Neuron (in vitro differentiated cells): ENCODE results near the gene CES5A.

Source experiments
- H2AFZ ChIP-seq: one replicate; pipeline ENCODE4 v1.6.1; 2013; ENCODE audit warnings: low read depth, mild to moderate bottlenecking, inconsistent platforms, low read length, moderate library complexity
- H3K27me3 ChIP-seq: one replicate; pipeline ENCODE4 v1.6.1; 2013; ENCODE audit warnings: low read length; ENCODE audit not compliant: insufficient read depth
- H3K36me3 ChIP-seq: one replicate; pipeline ENCODE4 v1.6.1; 2013; ENCODE audit warnings: low read length; ENCODE audit not compliant: insufficient read depth
- H3K4me1 ChIP-seq: one replicate; pipeline ENCODE4 v1.6.1; 2013; ENCODE audit warnings: low read length; ENCODE audit not compliant: insufficient read depth
- H3K4me3 ChIP-seq: 2 replicates; pipeline ENCODE4 v1.5.1; 2013; ENCODE audit warnings: mild to moderate bottlenecking, low read length, moderate library complexity
- H3K9me3 ChIP-seq: one replicate; pipeline ENCODE4 v1.6.1; 2013; ENCODE audit warnings: low read length

The CES5A gene

DNA sequence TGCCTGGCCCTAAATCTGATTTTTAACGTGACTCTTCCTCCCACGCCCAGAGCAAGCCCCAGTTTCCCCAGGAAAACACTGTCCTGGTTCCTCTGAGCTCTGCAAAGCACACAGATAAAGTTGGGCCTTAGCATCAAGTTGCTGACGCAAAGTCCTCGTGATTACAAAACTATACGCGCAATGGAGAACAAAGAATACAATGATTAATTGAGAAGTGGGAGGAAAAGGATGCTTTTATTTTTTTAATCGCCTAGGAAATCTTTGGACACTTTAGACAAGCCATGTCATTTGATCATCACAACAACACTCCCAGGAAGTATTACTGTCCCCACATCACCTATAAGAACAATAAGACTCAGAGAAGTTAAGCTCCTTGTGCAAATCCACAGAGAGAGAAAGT, 30.5 kb upstream of the CES5A start:
- no peak overlapping the region for H2AFZ ChIP-seq
- H3K4me1 ChIP-seq, result no peaks in the 10 kb centered on the region
- H3K36me3 ChIP-seq, result no peaks in the 10 kb centered on the region
- no peak overlapping the region for H3K4me3 ChIP-seq
- H3K27me3 ChIP-seq, result no peaks in the 10 kb centered on the region
- no peaks in the 10 kb centered on the region for H3K9me3 ChIP-seq

DNA sequence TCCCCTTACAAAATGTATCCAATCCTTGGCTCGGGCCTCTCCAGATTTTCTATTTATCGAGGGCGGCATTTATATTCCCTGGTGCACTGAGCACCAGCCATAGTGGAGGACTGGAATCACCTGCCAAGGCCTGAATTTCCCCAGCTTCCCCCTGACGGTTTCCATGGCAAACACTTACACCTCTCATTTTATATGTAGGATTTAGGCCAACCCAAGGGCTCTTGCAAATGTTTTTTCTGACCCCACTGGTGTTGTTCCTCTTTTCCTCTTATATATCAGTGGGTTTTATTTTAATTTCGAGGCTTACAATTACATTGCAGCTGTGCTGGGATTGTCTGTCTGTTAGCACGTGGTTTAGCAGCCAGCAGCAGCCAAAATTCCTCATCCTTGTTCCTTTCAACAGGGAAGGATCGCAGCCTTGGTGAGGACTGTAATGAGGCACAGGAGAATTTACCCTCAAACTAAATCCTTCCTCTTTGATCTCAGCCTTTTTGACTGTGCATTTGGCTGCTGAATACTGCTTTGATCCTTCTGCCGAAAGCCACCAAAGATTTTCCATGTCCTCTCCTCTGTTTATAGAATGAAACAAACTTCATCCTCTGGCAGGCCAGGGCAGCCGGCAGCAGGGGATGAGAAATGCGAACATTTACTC, 26.5 kb upstream of the CES5A start:
- Histone ChIP-seq H3K27me3 (no peaks in the 10 kb centered on the region), H3K4me1 (no peaks in the 10 kb centered on the region), H3K4me3 (no peak overlapping the region), H3K36me3 (no peaks in the 10 kb centered on the region), H3K9me3 (no peaks in the 10 kb centered on the region), H2AFZ (no peak overlapping the region)

DNA sequence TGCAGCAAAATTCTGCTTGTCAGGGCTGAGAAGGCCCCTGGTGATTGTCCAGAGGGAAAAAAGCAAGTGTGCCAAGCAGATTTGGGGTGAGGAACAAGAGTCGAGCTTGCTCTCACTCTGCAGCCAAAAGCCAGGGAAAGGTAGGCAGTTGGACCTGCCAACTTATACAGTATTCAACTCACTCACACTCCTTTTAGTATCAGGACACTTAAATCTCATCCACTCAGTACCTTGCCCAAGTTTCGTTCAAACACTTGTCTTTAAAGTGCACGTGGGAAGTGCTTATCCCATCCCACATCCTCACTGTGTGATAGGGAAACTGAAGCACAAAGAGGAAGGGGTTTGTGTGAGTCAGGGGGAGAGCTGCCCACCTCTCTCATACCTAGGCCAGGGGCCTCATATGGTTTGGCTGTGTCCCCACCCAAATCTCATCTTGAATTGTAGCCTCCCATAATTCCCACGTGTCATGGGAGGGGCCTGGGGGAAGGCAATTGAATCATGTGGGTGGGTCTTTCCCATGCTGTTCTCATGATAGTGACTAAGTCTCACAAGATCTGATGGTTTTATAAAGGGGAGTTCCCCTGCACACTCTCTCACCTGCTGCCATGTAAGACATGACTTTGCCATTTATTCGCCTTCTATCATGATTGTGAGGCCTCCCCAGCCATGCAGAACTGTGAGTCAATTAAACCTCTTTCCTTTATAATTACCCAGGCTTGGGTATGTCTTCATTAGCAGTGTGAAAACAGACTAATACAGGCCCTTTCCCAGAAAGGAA, 25.6 kb upstream of the CES5A start:
- Histone ChIP-seq H3K4me3 (no peak overlapping the region), H3K27me3 (no peaks in the 10 kb centered on the region), H2AFZ (no peak overlapping the region), H3K4me1 (no peaks in the 10 kb centered on the region), H3K36me3 (no peaks in the 10 kb centered on the region), H3K9me3 (no peaks in the 10 kb centered on the region)

DNA sequence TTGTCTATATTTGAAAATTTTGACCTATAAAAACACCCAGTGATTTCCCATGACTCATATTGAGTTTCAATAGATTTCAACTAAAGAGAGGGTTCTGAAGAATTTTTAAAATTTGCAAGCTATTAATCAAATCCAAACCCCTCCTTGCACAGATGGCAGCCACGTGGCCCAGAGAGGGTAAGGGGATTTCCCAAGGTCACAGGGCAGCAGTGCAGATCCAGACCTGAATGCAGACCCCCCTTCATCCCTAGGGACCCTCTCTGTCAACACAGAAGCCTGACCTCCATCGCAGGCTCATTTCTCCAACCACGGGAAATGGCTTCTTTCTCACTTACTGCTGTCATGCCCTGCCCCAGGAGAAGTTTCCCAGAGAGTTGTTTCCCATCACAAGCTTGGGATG, 24.7 kb upstream of the CES5A start:
- Histone ChIP-seq H3K36me3 (no peaks in the 10 kb centered on the region), H3K27me3 (no peaks in the 10 kb centered on the region), H3K4me1 (no peaks in the 10 kb centered on the region), H3K9me3 (no peaks in the 10 kb centered on the region), H3K4me3 (no peak overlapping the region), H2AFZ (no peak overlapping the region)

DNA sequence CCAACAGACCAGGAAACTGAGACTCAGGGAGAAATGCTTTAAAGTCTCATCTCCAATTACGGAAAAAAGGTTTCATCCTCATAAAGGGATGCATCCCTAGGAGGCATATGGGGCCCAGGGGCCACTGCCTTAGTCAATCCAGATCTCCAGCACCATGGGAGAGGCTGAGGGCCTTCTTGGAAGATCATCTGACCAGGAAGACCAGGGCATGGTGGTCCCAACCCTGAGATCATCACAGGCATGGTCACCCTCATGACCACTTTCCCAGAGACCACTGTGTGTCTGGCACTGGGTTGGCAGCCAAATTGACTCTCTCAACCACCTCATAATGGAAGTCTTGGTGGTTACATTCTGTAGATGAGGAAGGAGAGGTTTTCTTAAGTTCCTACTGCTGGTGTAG, 23.4 kb upstream of the CES5A start:
- H3K4me3 ChIP-seq, result no peak overlapping the region
- H2AFZ ChIP-seq, result no peak overlapping the region
- no peaks in the 10 kb centered on the region for H3K27me3 ChIP-seq
- H3K4me1 ChIP-seq, result no peaks in the 10 kb centered on the region
- no peaks in the 10 kb centered on the region for H3K9me3 ChIP-seq
- no peaks in the 10 kb centered on the region for H3K36me3 ChIP-seq

DNA sequence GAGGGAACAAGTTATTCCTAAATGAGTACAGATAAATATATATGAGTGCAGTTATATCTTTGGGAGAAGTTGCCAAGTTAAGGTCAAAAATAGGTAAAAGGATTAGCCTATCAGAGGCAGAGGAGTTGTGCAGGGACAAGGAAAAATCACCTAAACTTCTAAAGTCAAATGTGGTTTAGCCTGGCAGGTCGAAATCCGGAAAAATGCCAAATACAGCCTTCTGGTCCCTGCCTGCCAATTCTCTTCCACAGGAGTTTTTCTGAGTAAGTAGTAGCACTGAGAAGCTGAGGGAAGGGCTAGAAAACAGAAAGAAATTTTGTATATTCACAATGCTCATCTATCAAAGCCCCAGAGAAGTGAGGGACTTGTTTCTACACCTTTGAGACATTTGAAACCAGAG, 17.6 kb upstream of the CES5A start:
- Histone ChIP-seq H3K36me3 (no peaks in the 10 kb centered on the region), H3K27me3 (no peaks in the 10 kb centered on the region), H3K4me1 (no peaks in the 10 kb centered on the region), H3K9me3 (no peaks in the 10 kb centered on the region), H2AFZ (no peak overlapping the region), H3K4me3 (no peak overlapping the region)

DNA sequence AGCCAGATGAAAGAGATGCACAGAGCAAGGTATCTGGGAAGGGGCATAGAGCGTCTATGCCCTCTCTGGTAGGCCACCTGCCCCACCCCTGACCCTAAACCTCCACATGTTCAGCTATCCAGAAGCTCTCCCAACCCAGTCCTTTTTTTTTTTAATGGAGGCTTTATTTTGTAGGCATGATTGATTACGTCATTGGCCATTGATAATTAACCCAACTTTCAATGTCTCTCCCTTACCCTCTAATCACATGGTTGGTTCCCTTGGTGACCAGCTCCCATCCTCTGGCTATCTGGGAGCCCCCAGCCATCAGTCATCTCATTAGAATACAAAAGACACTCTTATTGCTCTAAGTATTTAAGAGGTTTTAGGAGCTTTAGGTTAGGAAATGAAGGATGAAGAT, 14.3 kb upstream of the CES5A start:
- Histone ChIP-seq H3K36me3 (no peaks in the 10 kb centered on the region), H3K27me3 (no peaks in the 10 kb centered on the region), H3K4me1 (no peaks in the 10 kb centered on the region), H3K4me3 (no peak overlapping the region), H2AFZ (no peak overlapping the region), H3K9me3 (no peaks in the 10 kb centered on the region)

DNA sequence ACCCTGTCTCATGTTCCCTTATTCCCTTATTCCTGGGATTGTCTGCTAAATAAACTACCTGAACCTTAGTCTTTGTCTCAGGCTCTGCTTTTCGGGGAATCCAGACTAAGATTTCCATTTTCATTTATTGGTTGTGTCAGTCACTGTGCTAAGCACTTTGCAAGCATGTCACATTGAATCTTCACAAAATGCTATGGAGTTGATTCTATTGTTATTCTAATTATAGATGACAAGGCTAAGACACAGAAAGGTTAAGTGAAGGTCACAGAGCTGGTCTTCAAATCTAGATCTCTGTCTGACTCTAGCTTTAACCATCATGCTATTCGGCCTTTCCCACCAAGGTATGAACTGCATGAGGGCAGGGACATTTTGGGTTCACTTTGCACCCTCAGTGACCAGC, 13.4 kb upstream of the CES5A start:
- no peak overlapping the region for H2AFZ ChIP-seq
- no peaks in the 10 kb centered on the region for H3K36me3 ChIP-seq
- H3K27me3 ChIP-seq, result no peaks in the 10 kb centered on the region
- H3K4me1 ChIP-seq, result no peaks in the 10 kb centered on the region
- H3K4me3 ChIP-seq, result no peak overlapping the region
- H3K9me3 ChIP-seq, result no peaks in the 10 kb centered on the region

DNA sequence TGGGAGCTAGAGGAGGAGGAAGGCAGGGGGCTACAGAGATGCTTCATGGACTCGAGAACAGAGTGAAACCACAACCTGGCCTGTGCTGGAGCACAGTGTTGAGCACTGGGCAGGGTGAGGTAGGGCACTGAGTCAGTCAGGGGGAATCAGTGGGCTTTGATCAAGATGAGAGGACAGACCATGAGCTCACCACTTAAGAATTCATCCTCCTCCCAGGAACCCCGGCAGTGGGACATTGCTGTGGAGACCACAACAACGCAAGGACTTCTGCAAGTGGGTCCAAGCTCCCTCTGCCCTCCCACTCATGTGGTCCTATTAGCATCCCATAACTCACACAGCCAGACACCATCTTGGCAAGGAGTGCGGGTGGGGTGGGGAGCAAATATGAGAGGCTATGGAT, 1.7 kb upstream of the CES5A start:
- H3K4me1 ChIP-seq, result no peaks in the 10 kb centered on the region
- H3K36me3 ChIP-seq, result no peaks in the 10 kb centered on the region
- H2AFZ ChIP-seq, result no peak overlapping the region
- H3K4me3 ChIP-seq, result no peak overlapping the region
- no peaks in the 10 kb centered on the region for H3K27me3 ChIP-seq
- no peaks in the 10 kb centered on the region for H3K9me3 ChIP-seq

DNA sequence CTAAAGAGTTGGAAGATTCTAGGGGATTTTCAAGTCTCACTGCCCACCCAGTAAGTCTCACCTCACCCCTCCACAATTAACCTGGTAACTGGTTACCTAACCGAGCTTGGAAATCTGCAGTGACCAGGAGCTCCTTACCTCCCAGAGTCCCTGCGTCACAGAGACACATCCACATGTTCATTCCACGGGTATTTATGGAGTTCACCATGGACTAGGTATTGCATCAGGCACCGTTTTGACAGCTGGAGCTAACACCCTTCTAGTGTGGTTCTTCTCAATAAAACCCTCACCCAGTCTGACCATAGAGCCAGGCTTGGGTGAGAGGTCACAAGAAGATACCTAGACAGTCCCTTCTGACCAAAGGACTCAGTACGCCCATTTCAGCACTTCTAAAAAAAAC, 2.1 kb downstream of the CES5A start:
- H2AFZ ChIP-seq, result no peak overlapping the region
- no peaks in the 10 kb centered on the region for H3K4me1 ChIP-seq

DNA sequence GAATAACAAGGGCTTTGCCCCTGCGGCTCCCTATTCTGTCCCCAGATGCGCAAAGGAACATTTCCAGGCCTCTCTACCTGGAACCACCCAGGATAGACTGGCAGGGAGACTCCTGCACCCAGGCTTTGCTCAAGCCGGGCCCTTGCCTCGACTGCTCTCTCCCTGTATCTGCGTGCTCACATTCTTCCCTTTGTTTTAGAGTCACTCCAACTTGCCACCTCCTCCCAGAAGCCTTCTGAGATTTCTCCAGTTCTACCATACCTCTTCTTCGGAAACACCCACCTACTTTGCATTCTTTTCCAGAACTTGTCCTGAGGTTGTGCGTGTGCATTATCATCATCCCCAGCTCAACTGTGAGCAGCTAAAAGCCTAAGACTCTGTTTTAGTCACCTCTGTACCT, 3.0 kb downstream of the CES5A start:
- no peaks in the 10 kb centered on the region for H3K4me1 ChIP-seq
- H3K4me3 ChIP-seq, result no peak overlapping the region
- H3K36me3 ChIP-seq, result no peaks in the 10 kb centered on the region
- H3K9me3 ChIP-seq, result no peaks in the 10 kb centered on the region
- no peak overlapping the region for H2AFZ ChIP-seq
- no peaks in the 10 kb centered on the region for H3K27me3 ChIP-seq

More for the DNA sequence above, 2.1 kb downstream of the CES5A start:
- Histone ChIP-seq H3K4me3 (no peak overlapping the region), H3K36me3 (no peaks in the 10 kb centered on the region), H3K9me3 (no peaks in the 10 kb centered on the region), H3K27me3 (no peaks in the 10 kb centered on the region)

DNA sequence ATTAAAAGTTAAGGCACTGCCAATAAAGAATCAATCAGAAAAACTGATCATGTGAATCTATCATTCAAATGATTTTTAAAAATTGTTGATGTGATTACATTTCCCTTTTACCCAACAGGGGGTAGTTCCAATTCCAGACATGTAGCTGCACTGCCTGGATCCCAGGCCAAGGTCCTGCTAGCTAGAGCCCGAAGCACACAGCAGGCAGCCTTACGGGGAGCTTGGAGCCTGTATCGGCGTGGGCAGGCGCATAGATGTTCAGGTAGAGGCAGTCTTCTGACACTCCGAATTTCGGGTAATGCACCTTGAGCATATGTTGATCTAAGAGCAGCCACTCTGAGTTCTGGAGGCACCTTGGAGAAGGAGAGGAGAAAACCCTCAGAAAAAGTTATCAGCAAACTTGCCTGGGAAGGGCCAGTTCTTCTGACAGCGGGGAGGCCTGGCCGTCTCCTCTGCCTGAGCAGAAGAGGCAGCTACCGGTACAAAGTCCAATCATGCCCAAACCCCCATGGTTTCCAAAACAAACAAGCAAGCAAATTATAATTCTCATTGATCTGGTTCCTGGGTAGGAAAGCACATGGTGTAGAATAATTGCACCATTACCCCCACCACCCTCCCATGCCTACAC, 3.6 kb downstream of the CES5A start:
- H3K4me3 ChIP-seq, result no peak overlapping the region
- H3K36me3 ChIP-seq, result no peaks in the 10 kb centered on the region
- no peak overlapping the region for H2AFZ ChIP-seq
- no peaks in the 10 kb centered on the region for H3K4me1 ChIP-seq
- H3K9me3 ChIP-seq, result no peaks in the 10 kb centered on the region
- no peaks in the 10 kb centered on the region for H3K27me3 ChIP-seq

DNA sequence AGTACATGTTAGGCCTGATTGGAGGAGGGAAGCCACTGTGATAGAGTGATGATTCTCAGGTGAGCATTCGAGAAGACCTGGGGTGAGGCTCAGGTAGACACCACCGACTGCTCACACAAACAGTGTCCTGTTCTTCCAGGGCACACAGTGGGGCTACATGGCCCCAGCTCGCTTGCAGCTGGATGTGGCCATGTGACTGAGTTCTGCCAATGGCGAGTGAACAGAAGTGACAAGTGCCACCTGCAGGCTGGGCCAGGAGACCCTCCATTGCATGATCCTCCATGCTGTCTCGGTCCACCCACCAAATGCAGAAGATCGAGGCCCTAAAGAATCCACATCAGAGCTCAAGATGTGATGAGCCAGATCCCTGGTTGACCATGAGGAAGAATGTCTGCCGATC, 6.2 kb downstream of the CES5A start:
- Histone ChIP-seq H3K9me3 (no peaks in the 10 kb centered on the region), H2AFZ (no peak overlapping the region), H3K36me3 (no peaks in the 10 kb centered on the region), H3K4me3 (no peak overlapping the region), H3K4me1 (no peaks in the 10 kb centered on the region), H3K27me3 (no peaks in the 10 kb centered on the region)
